OCI-LY7 (cell line): ENCODE results near the gene PARN.

Experiments
- CTCF ChIP-seq: fragments of 200-600 bp; sonication (generic); conservative IDR thresholded peaks from 2 replicates; pipeline ENCODE4 v1.5.1; 2014; ENCODE audit warnings: mild to moderate bottlenecking, antibody characterized with exemption, low read length, moderate library complexity, mixed read lengths
- EZH2phosphoT487 ChIP-seq: fragments of 200-600 bp; sonication (generic); IDR thresholded peaks from 2 replicates; pipeline ENCODE4 v1.6.1; 2018; ENCODE audit warnings: low read depth, borderline replicate concordance, mild to moderate bottlenecking, mixed run types, antibody characterized with exemption, low read length, moderate library complexity, mixed read lengths

- TF ChIP-seq CTCF (no peak), EZH2phosphoT487 (no peak)
Measured at GRCh38 chr16:14464192-14464591, 165.9 kb downstream of the PARN start.
